HEK293T (cell line): Measurements from ENCODE around the gene NREP.

Source experiments
- CTCF ChIA-PET: fragments of 350-600 bp; formaldehyde crosslinking; extraction: SDS; loops from one replicate; lab custom pipeline; 2021; ENCODE audit warnings: antibody characterized with exemption, inconsistent platforms; lab: Yijun Ruan, JAX
- POLR2A ChIA-PET: fragments of 350-600 bp; formaldehyde crosslinking; extraction: SDS; loops from one replicate; lab custom pipeline; 2020; ENCODE audit warnings: antibody characterized with exemption, inconsistent platforms; lab: Yijun Ruan, JAX
- DNase-seq: peaks from one replicate; pipeline ENCODE4 v3.0.0; 2012; ENCODE audit warnings: mixed read lengths; ENCODE audit errors: extremely low spot score
- ARNT ChIP-seq: fragments of 450-650 bp; IDR thresholded peaks from 2 replicates; pipeline ENCODE4 v1.6.1; 2017; ENCODE audit warnings: mild to moderate bottlenecking
- BHLHE40 ChIP-seq: fragments of 450-650 bp; IDR thresholded peaks from 2 replicates; pipeline ENCODE4 v1.6.1; 2016; ENCODE audit warnings: mild to moderate bottlenecking, moderate library complexity, borderline replicate concordance
- CTBP1 ChIP-seq: fragments of 450-650 bp; IDR thresholded peaks from 2 replicates; pipeline ENCODE4 v1.6.1; 2016; ENCODE audit warnings: borderline replicate concordance
- ELF4 ChIP-seq: fragments of 450-650 bp; IDR thresholded peaks from 2 replicates; pipeline ENCODE4 v1.6.1; 2017; ENCODE audit warnings: antibody characterized with exemption
- FOXA1 ChIP-seq: fragments of 450-650 bp; IDR thresholded peaks from 2 replicates; pipeline ENCODE4 v1.6.1; 2016; ENCODE audit warnings: mild to moderate bottlenecking
- FOXK2 ChIP-seq: fragments of 450-650 bp; IDR thresholded peaks from 2 replicates; pipeline ENCODE4 v1.6.1; 2016; ENCODE audit warnings: mild to moderate bottlenecking
- FOXM1 ChIP-seq: fragments of 450-650 bp; IDR thresholded peaks from 2 replicates; pipeline ENCODE4 v1.6.1; 2017; ENCODE audit warnings: mild to moderate bottlenecking, borderline replicate concordance
- HDGF ChIP-seq: fragments of 450-650 bp; IDR thresholded peaks from 2 replicates; pipeline ENCODE4 v1.6.1; 2017; ENCODE audit warnings: antibody characterized with exemption, borderline replicate concordance
- L3MBTL2 ChIP-seq: fragments of 450-650 bp; conservative IDR thresholded peaks from 2 replicates; pipeline ENCODE4 v1.6.1; 2016; ENCODE audit warnings: mild to moderate bottlenecking
- LEF1 ChIP-seq: fragments of 450-650 bp; IDR thresholded peaks from 2 replicates; pipeline ENCODE4 v1.6.1; 2017; ENCODE audit warnings: mild to moderate bottlenecking, borderline replicate concordance
- NFRKB ChIP-seq: fragments of 450-650 bp; IDR thresholded peaks from 2 replicates; pipeline ENCODE4 v1.6.1; 2016; ENCODE audit warnings: mild to moderate bottlenecking, moderate library complexity
- SP1 ChIP-seq: fragments of 450-650 bp; IDR thresholded peaks from 2 replicates; pipeline ENCODE4 v1.6.1; 2017
- SUZ12 ChIP-seq: fragments of 450-650 bp; IDR thresholded peaks from 2 replicates; pipeline ENCODE4 v1.6.1; 2016; ENCODE audit warnings: mild to moderate bottlenecking
- TARDBP ChIP-seq: fragments of 450-650 bp; IDR thresholded peaks from 2 replicates; pipeline ENCODE4 v1.6.1; 2016
- ZNF384 ChIP-seq: fragments of 450-650 bp; IDR thresholded peaks from 2 replicates; pipeline ENCODE4 v1.6.1; 2016
- TF ChIP-seq, protein P1 (sequence below): fragments of 450-650 bp; IDR thresholded peaks from 2 replicates; pipeline ENCODE4 v1.6.1; 2016

The NREP gene

DNA sequence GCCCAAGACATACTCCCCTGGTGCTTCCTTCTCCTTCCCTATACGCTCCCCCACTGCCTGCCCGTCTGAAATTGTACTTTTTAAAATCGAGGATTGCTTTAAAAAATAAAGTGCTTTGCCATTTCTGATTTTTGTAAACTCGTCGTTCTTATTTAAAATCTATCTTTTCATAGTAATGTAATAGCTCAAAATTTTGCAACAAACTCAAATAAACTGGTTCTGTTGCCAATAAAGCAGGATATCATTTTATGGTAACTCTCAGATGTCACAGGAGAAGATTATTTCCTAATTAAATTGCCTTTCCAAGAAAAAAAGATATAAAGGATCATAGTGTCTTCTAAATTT is 1.3 kb upstream of the NREP start:
- ChIA-PET POLR2A (interaction anchor here (0.9 to 1.8 kb wide), 4 partner anchors 19 to 403 kb away, joined by 3 to 7 read pairs (median 4); no protein-coding TSS in a partner anchor), CTCF (no interaction called here)
- no peak for DNase-seq
- TF ChIP-seq TARDBP (no peak), NFRKB (no peak), ELF4 (no peak), HDGF (no peak), L3MBTL2 (no peak), BHLHE40 (no peak), FOXA1 (no peak), SP1 (no peak), FOXM1 (no peak), ZNF384 (no peak), SUZ12 (no peak), CTBP1 (no peak), FOXK2 (no peak), ARNT (no peak), LEF1 (no peak)
- TF ChIP-seq, protein P1, sequence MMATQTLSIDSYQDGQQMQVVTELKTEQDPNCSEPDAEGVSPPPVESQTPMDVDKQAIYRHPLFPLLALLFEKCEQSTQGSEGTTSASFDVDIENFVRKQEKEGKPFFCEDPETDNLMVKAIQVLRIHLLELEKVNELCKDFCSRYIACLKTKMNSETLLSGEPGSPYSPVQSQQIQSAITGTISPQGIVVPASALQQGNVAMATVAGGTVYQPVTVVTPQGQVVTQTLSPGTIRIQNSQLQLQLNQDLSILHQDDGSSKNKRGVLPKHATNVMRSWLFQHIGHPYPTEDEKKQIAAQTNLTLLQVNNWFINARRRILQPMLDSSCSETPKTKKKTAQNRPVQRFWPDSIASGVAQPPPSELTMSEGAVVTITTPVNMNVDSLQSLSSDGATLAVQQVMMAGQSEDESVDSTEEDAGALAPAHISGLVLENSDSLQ: no peak

DNA sequence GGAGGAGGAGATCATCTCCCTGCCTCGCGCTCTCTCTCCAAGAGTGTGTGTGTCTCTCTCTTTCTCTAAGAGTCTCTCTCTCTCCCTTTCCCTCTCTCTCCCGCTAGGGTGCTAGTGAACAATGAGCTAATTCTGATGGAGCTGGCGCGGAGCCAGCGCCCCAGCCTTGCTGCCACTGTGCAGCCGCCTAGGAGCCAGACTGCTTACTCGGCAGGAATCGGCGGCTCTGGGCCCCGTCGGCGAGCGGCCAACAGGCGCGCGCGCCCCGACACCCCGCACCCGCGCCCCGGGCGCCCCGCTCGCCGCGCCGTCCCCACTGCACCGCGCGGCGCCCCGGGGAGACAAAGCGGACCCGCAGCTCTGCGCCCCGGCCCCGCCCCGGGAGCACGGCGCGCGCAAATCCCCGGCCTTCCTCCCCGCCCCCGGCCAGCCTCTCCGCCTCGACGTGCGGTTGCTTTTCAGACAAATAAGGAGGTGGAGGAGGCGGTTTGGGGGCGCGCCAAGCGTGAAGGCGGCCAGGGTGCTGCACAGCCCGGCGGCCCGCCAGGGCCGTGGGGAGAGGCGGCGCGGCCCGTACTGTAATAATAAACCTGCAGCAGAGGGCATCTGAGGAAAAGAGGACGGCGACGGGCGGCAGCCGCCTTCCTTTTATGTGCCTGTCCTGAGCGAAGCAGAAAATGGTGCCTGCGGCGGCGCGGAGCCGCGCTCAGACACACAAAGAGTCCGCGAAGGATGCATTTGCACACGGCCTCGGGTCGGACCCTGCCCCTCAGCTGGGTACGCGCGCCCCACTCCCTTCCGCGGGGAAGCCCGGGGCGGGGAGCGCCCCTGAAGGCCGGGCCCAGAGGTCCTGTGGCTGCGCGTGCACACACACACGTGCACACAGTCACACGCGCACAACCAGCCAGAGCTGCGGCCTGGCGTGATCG is 625 bp upstream of the NREP start:
- ChIA-PET CTCF (interaction anchor here (1.0 to 1.1 kb wide), 2 partner anchors 15 to 159 kb away, joined by 3 read pairs; no protein-coding TSS in a partner anchor), POLR2A (interaction anchor here (0.9 to 1.8 kb wide), 9 partner anchors 8 to 403 kb away, joined by 3 to 7 read pairs (median 4); no protein-coding TSS in a partner anchor)
- TF ChIP-seq HDGF (no peak), L3MBTL2 (peak; percentile 91), ELF4 (no peak), SUZ12 (no peak), CTBP1 (peak; percentile 41; the same call in 1 of the 2 replicates), TARDBP (no peak), NFRKB (no peak), LEF1 (no peak), SP1 (no peak), ARNT (0 out of 2 replicates have a peak, but pooled peaks have one; percentile 4), FOXA1 (no peak), BHLHE40 (no peak), ZNF384 (no peak), FOXK2 (no peak)
- TF ChIP-seq, protein P1: no peak
- peak; percentile 83 for DNase-seq

GRCh38 chr5:111755942-111756381 is 1.0 kb downstream of the NREP start:
- POLR2A ChIA-PET: interaction anchor here (0.7 kb wide), 1 partner anchor 19 kb away, joined by 3 read pairs; no protein-coding TSS in a partner anchor

GRCh38 chr5:111755345-111755941 is 1.6 kb downstream of the NREP start:
- TF ChIP-seq, protein P1: no peak
- TF ChIP-seq FOXA1: no peak
- no peak for TF ChIP-seq BHLHE40
- TF ChIP-seq L3MBTL2: no peak
- TF ChIP-seq ARNT: no peak
- no peak for TF ChIP-seq HDGF
- no peak for TF ChIP-seq CTBP1
- TF ChIP-seq NFRKB: no peak
- TF ChIP-seq ZNF384: no peak
- TF ChIP-seq SP1: no peak
- no peak for TF ChIP-seq SUZ12
- TF ChIP-seq TARDBP: no peak
- TF ChIP-seq FOXK2: no peak
- TF ChIP-seq ELF4: no peak
- TF ChIP-seq LEF1: no peak
- TF ChIP-seq FOXM1: no peak
- no peak for DNase-seq
- ChIA-PET POLR2A (interaction anchor here (0.7 kb wide), 1 partner anchor 18 kb away, joined by 3 read pairs; no protein-coding TSS in a partner anchor), CTCF (no interaction called here)

More at GRCh38 chr5:111755942-111756381, 1.0 kb downstream of the NREP start:
- CTCF ChIA-PET: no interaction called here
- DNase-seq: no peak
- TF ChIP-seq ZNF384 (peak; percentile 75; the same call in 1 of the 2 replicates), LEF1 (no peak)

DNA sequence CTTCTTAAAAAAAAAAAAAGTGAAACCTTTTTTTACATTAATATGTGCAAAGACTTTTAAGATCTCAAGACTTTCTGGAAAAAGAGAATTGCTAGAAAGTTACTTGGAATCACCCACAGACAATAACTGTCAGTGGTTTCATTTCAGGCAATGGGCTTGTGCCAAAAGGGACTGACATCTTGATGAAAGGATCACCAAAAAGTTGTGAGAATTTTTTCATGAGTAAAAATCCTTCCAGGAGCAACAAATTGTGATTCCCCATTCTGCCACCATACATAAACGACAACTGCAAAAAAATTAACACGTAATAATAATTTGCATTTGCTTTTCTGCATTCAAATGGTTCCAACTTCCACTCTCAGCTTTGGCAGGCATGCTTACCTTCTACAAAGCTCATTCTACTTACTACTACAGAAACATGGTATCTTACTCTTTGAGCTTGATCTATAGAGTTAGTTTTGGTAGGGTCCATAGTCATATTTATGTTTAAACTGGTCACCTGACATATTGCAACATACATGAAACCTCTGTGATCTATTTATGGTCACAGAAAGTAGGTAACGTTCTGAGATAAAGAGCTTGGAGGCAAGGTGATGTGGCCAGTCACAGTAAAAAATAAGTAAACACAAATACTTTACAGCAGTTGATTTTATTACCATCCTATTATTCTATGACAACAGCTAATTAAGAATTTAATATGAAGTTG is 3.0 kb downstream of the NREP start:
- CTCF ChIA-PET: no interaction called here
- no peak for DNase-seq
- POLR2A ChIA-PET: no interaction called here
- no peak for TF ChIP-seq FOXA1
- no peak for TF ChIP-seq HDGF
- no peak for TF ChIP-seq SP1
